ENCODE data around the gene TCAP. TPM values are rescaled to one million over a fixed set of nuclear protein-coding genes. Genes with fewer than 3 reads are reported as not detected.

The TCAP gene
- total RNA-seq, 2 donors from 2014 or later: 2.1 to 2.5 TPM

GRCh38 chr17:39661744-39662541 lies 3.2 kb upstream of the TCAP start:
- Mint-ChIP-seq H3K27ac (no peak overlapping the region), H3K27me3 (peaks cover 0 to under 1% of the 10 kb centered on the region in 2 donors), H3K4me1 (ENCODE audit: low read depth in 2 of 2) (peaks cover 2 to 3% of the 10 kb centered on the region in 2 donors), H3K4me3 (no peak overlapping the region), H3K9me3 (no peaks in the 10 kb centered on the region), H3K36me3 (no peaks in the 10 kb centered on the region)
- DNase-seq (ENCODE audit: low spot score) (no peak), ATAC-seq (no peak)

DNA sequence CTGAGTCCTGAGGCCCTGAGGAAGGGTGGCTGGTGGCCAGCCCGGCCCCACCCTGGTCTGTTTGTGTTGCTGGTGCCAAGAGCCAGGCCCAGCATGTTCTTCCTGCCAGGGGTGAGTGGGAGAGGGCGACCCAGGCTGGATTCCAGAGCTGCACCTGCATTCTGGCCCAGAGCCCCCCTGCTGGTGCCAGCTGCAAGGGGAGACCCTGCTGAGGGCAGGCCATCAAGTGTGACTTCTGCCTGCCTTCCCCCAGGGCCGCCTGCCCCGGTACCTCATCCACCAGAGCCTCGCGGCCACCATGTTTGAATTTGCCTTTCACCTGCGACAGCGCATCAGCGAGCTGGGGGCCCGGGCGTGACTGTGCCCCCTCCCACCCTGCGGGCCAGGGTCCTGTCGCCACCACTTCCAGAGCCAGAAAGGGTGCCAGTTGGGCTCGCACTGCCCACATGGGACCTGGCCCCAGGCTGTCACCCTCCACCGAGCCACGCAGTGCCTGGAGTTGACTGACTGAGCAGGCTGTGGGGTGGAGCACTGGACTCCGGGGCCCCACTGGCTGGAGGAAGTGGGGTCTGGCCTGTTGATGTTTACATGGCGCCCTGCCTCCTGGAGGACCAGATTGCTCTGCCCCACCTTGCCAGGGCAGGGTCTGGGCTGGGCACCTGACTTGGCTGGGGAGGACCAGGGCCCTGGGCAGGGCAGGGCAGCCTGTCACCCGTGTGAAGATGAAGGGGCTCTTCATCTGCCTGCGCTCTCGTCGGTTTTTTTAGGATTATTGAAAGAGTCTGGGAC lies 2.4 kb upstream of the TCAP start:
- Mint-ChIP-seq H3K4me3 (no peak overlapping the region), H3K27me3 (peaks cover 0 to 3% of the 10 kb centered on the region in 2 donors), H3K27ac (no peak overlapping the region), H3K4me1 (ENCODE audit: low read depth in 2 of 2) (peaks cover 4% of the 10 kb centered on the region in 2 donors), H3K9me3 (no peaks in the 10 kb centered on the region), H3K36me3 (no peaks in the 10 kb centered on the region)
- no peak for DNase-seq (ENCODE audit: low spot score)
- no peak for ATAC-seq

DNA sequence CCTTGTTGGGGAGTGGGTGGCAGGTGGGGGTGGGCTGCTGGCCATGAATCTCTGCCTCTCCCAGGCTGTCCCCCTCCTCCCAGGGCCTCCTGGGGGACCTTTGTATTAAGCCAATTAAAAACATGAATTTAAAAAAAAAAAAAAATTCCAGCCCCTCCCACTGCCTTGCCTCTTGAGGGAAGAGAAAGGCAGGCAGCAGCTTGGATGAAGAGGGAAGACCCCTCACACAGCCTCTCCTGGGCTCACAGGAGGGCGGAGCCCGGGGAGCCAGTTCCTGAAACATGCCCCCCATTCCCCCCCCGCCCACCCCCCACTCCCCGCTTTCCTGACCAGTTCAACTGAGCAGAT lies 1.8 kb upstream of the TCAP start:
- H3K4me1 Mint-ChIP-seq (ENCODE audit: low read depth in 2 of 2): peaks cover 4 to 5% of the 10 kb centered on the region in 2 donors
- no peak for ATAC-seq
- no peak overlapping the region for H3K4me3 Mint-ChIP-seq
- H3K9me3 Mint-ChIP-seq: no peaks in the 10 kb centered on the region
- no peaks in the 10 kb centered on the region for H3K36me3 Mint-ChIP-seq
- H3K27ac Mint-ChIP-seq: no peak overlapping the region
- peaks cover 0 to 3% of the 10 kb centered on the region in 2 donors for H3K27me3 Mint-ChIP-seq
- no peak for DNase-seq (ENCODE audit: low spot score)

DNA sequence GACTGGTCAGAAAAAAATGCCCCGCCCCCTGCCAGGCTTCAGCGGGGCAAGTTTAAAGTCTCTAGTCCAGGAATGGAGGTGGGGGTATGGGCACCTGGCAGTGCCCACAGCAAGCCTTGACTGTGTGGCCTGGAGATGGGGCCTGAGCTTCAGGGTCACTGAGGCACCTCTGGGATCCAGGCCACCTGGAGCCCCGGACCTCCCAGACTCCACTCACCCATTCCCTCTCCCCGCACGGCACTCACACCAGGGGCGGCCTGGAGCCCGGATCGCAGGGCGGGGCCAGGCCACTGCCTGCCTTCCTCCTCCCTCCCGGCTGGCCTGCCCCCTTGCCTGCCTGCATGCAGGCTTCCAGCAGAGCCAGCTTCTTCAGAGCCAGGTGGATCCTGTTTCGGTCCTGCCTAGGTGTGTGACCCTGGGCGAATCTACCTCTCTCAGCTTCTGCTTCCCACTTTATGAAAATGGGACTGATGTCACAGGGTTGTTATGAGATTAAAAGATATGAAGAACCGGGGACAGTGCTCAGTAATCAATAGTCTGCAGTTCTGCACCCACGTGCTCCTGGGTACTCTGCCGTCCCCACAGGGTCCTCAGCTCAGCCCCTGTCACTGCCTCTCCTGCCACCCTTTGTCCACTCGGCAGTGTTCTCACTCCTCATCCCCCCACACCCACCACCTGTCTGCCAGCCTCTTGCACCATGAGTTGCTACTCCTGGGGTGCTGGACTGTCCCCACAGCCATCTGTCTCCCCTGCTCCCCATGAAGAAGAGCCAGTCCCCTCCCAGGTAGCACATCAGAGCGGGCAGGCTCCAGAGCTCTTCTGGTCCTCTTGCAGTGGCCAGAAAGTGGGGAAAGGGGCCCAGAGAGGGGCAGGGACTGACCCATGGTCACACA lies 1.2 kb upstream of the TCAP start:
- no peak overlapping the region for H3K4me3 Mint-ChIP-seq
- H3K36me3 Mint-ChIP-seq: no peaks in the 10 kb centered on the region
- DNase-seq (ENCODE audit: low spot score): no peak
- ATAC-seq: no peak
- peaks cover 9 to 11% of the 10 kb centered on the region in 2 donors for H3K4me1 Mint-ChIP-seq (ENCODE audit: low read depth in 2 of 2)
- H3K27ac Mint-ChIP-seq: no peak overlapping the region
- H3K9me3 Mint-ChIP-seq: no peaks in the 10 kb centered on the region
- peaks cover 0 to 3% of the 10 kb centered on the region in 2 donors for H3K27me3 Mint-ChIP-seq

- Mint-ChIP-seq H3K4me1 (ENCODE audit: low read depth in 2 of 2) (peaks cover 11 to 12% of the 10 kb centered on the region in 2 donors), H3K9me3 (no peaks in the 10 kb centered on the region), H3K36me3 (no peaks in the 10 kb centered on the region), H3K27ac (no peak overlapping the region), H3K4me3 (peak overlapping the region; percentile 25), H3K27me3 (peaks cover 0 to 3% of the 10 kb centered on the region in 2 donors)
- no peak for ATAC-seq
- no peak for DNase-seq (ENCODE audit: low spot score)
Measured at GRCh38 chr17:39665642-39666224, 584 bp downstream of the TCAP start.

DNA sequence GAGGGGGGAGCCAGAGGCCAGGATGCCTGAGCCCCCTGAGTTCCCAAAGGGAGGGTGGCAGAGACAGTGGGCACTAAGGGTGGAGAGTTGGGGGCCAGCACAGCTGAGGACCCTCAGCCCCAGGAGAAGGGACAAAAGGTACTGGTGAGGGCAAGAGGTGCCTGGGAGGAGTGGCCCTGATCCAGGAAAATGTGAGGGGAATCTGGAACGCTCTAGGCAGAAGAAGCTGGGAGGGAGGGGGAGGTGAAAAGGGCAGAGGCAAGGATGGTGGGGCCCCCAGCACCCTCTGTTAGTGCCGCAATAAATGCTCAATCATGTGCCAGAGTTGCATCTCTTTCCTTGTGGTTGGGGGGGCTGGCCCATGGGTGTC lies 1.1 kb downstream of the TCAP start:
- Mint-ChIP-seq H3K27ac (no peak overlapping the region), H3K4me3 (peak overlapping the region; percentile 25), H3K4me1 (ENCODE audit: low read depth in 2 of 2) (peaks cover 11 to 12% of the 10 kb centered on the region in 2 donors), H3K36me3 (no peaks in the 10 kb centered on the region), H3K9me3 (no peaks in the 10 kb centered on the region), H3K27me3 (peaks cover 0 to 3% of the 10 kb centered on the region in 2 donors)
- ATAC-seq: no peak
- no peak for DNase-seq (ENCODE audit: low spot score)

DNA sequence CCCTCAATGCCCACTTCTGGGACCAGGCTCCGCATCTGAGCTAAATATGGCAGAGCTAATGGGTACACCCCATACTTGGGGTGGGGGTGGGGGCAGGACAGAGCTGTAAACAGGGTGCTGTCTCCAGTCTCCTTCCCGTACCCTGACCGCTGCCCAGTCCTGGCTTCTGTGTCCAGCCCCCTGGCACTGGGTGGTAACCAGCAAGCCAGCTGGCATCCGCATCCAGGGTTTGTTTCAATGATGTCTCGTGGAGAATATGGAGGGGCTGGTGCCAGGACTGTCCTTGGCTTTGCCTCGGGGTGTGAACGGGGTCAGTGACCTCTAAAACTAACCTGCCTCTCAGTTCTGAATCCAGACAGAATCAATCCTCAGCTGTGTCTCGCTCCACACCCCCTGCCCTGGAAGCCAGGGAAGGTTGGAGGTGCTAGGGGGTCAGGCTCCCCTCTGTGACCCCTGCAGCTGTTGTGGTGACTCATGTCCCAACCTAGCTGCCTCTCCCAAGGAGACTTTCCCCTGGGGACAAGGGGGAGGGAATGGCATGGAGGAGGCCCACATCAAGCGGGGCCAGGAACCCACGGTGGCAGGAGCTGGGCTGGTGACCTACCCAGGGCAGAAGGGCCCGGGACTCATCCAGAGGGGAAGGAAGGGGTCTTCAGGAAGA lies 1.6 kb downstream of the TCAP start:
- ATAC-seq (no peak), DNase-seq (ENCODE audit: low spot score) (no peak)
- no peaks in the 10 kb centered on the region for H3K36me3 Mint-ChIP-seq
- peak overlapping the region; percentile 59 for H3K4me3 Mint-ChIP-seq
- no peaks in the 10 kb centered on the region for H3K9me3 Mint-ChIP-seq
- H3K27ac Mint-ChIP-seq: no peak overlapping the region
- H3K27me3 Mint-ChIP-seq: peaks cover 0 to 3% of the 10 kb centered on the region in 2 donors
- H3K4me1 Mint-ChIP-seq (ENCODE audit: low read depth in 2 of 2): peaks cover 11 to 12% of the 10 kb centered on the region in 2 donors

DNA sequence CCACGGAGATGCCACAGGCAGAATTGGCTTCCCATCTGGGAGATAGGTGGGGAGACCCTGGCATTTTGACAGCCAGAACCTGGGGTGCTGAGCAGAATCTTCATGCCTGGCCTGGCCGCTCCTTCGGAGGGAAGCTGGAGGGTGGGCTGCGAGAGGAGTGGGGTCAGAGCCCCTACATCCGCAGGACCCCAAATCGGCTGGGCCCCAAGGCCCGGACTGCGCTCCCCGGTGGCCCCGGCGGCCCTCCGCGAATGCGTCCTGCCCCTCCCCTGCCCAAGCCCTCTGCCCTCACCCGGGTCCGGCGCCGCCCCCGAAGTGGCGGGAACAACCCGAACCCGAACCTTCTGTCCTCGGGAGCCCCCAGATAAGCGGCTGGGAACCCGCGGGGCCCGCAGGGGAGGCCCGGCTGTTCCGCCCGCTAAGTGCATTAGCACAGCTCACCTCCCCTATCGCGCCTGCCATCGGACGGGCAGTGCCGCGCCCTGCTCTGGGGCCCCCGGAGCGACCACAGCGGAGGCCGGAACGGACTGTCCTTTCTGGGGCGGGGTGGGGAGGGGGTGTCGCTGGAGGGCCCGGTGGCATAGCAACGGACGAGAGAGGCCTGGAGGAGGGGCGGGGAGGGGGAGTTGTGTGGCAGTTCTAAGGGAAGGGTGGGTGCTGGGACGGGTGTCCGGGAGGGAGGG lies 2.3 kb downstream of the TCAP start:
- DNase-seq (ENCODE audit: low spot score): no peak
- Mint-ChIP-seq H3K27ac (no peak overlapping the region), H3K27me3 (peaks cover 0 to 3% of the 10 kb centered on the region in 2 donors), H3K9me3 (no peaks in the 10 kb centered on the region), H3K4me3 (peak overlapping the region; percentile 65), H3K4me1 (ENCODE audit: low read depth in 2 of 2) (peaks cover 11 to 15% of the 10 kb centered on the region in 2 donors), H3K36me3 (no peaks in the 10 kb centered on the region)
- no peak for ATAC-seq

DNA sequence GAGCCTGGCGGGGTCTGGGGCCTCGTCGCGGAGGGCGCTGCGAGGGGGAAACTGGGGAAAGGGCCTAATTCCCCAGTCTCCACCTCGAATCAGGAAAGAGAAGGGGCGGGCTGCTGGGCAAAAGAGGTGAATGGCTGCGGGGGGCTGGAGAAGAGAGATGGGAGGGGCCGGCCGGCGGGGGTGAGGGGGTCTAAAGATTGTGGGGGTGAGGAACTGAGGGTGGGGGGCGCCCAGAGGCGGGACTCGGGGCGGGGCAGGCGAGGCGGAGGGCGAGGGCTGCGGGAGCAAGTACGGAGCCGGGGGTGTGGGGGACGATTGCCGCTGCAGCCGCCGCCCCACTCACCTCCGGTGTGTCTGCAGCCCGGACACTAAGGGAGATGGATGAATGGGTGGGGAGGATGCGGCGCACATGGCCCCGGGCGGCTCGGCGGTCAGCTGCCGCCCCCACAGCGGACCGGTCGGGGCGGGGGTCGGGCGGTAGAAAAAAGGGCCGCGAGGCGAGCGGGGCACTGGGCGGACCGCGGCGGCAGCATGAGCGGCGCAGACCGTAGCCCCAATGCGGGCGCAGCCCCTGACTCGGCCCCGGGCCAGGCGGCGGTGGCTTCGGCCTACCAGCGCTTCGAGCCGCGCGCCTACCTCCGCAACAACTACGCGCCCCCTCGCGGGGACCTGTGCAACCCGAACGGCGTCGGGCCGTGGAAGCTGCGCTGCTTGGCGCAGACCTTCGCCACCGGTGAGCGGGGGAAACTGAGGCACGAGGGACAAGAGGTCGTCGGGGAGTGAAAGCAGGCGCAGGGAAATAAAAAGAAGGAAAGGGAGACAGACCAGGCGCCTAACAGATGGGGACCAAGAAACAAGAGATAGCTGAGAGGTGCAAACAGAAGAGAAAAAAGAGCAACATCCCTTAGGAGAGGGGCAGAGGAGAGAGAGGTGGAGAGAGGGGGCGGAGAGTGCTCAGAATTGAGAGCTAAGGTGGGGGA lies 3.1 kb downstream of the TCAP start, which contains the start of gene PNMT:
PNMT (plus strand) TSS at position 509 of the 980 bp plus-strand sequence; CDS start at position 532, 23 bp downstream.
- Mint-ChIP-seq H3K4me3 (peak within 1 kb of the TSS; percentile 65), H3K27me3 (peaks cover 0 to 3% of the 10 kb centered on the region in 2 donors), H3K27ac (no peak within 1 kb of the TSS)

GRCh38 chr17:39669897-39670735 lies 5.0 kb downstream of the TCAP start:
- Mint-ChIP-seq H3K4me3 (no peak overlapping the region), H3K4me1 (ENCODE audit: low read depth in 2 of 2) (peaks cover 11 to 16% of the 10 kb centered on the region in 2 donors), H3K36me3 (no peaks in the 10 kb centered on the region), H3K27ac (no peak overlapping the region), H3K27me3 (peaks cover 0 to 3% of the 10 kb centered on the region in 2 donors), H3K9me3 (no peaks in the 10 kb centered on the region)
- no peak for DNase-seq (ENCODE audit: low spot score)
- no peak for ATAC-seq

More for the DNA sequence above, 3.1 kb downstream of the TCAP start, which contains the start of gene PNMT:
- Mint-ChIP-seq H3K4me1 (ENCODE audit: low read depth in 2 of 2) (peaks cover 11 to 16% of the 10 kb centered on the region in 2 donors), H3K9me3 (no peaks in the 10 kb centered on the region), H3K36me3 (no peaks in the 10 kb centered on the region)
- DNase-seq (ENCODE audit: low spot score) (peak; percentile 83), ATAC-seq (peak; percentile 71 to 83)

DNA sequence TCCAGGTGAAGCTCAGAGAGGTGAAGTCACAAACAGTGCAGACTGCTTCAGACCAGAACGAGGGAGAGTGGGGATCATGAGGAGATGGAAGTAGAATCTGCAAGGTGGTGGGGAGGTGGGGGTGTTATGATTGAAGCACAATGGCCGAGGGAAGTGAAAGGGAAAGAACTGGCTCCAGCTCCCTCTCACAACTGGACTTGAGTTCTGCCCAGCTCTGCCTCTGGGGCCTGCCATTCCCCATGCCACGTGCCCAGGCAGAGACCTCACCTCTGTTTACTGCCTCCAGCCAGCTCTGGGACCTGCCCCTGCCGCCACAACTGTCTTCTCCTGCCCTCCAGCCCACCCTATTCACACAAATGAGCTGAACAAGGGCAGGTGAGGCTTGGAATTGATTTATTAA lies 5.6 kb downstream of the TCAP start:
- DNase-seq (ENCODE audit: low spot score): no peak
- Mint-ChIP-seq H3K4me3 (no peak overlapping the region), H3K27me3 (peaks cover 0 to 3% of the 10 kb centered on the region in 2 donors), H3K9me3 (no peaks in the 10 kb centered on the region), H3K27ac (no peak overlapping the region), H3K4me1 (ENCODE audit: low read depth in 2 of 2) (peaks cover 16 to 20% of the 10 kb centered on the region in 2 donors), H3K36me3 (no peaks in the 10 kb centered on the region)
- ATAC-seq: no peak
